Smooth muscle cell of bladder (primary cell): ENCODE measurements around the gene TXNL4A. TPM values are rescaled to one million over a fixed set of nuclear protein-coding genes. Genes with fewer than 3 reads are reported as not detected.

Experiments used
- total RNA-seq: library from RNA; depleted of rRNA; stranded (reverse); fragments of >200 nt; gene quantifications from 2 replicates; pipeline ENCODE4 v1.2.3, GENCODE V29; 2014

TXNL4A gene
- total RNA-seq, result 64.0 and 73.1 TPM in 2 replicates

GRCh38 chr18:79988451-79989194 is at the start of gene TXNL4A:
TXNL4A (minus strand) TSS chr18:79988563; CDS start chr18:79988392, 171 bp downstream.

GRCh38 chr18:80034068-80034851 is 45.9 kb upstream of the TXNL4A start, which contains the start of gene RBFA:
RBFA (plus strand) TSS chr18:80034434; CDS start chr18:80034496, 62 bp downstream.

GRCh38 chr18:79964330-79965118 is 23.8 kb downstream of the TXNL4A start, which contains the start of gene HSBP1L1:
HSBP1L1 (plus strand) TSS chr18:79964643; CDS start chr18:79964736, 93 bp downstream.

GRCh38 chr18:79951545-79952455 is 36.6 kb downstream of the TXNL4A start, which contains the start of gene SLC66A2:
SLC66A2 (minus strand) TSS chr18:79951653; CDS start chr18:79950926, 727 bp downstream.

Other genes with a start within 250 kb of the TXNL4A start
- gene KCNG2, start 190.6 kb downstream of the TXNL4A start, total RNA-seq, result 1.3 and 4.7 TPM in 2 replicates
- gene SLC66A2, start 36.9 kb downstream of the TXNL4A start, total RNA-seq, result 34.7 and 47.2 TPM in 2 replicates
- 9.2 and 9.7 TPM in 2 replicates for gene HSBP1L1, start 23.9 kb downstream of the TXNL4A start, total RNA-seq
- 15.6 and 18.7 TPM in 2 replicates for gene RBFA, start 45.9 kb upstream of the TXNL4A start, total RNA-seq
- 9.3 and 10.5 TPM in 2 replicates for gene ADNP2, start 120.7 kb upstream of the TXNL4A start, total RNA-seq